Osteocyte (in vitro differentiated cells): ENCODE data around the gene TRPM3. TPM values are rescaled to one million over a fixed set of nuclear protein-coding genes. Genes with fewer than 3 reads are reported as not detected.

Experiments used
- DNase-seq: peaks from one replicate; pipeline ENCODE4 v3.0.0; 2021; ENCODE audit warnings: mixed read lengths; ENCODE audit not compliant: unreplicated experiment; ENCODE audit errors: extremely low spot score
- H3K27ac Mint-ChIP-seq: one replicate; pipeline ENCODE4 v1.8.0; 2021; ENCODE audit warnings: mild to moderate bottlenecking, mixed read lengths; ENCODE audit not compliant: unreplicated experiment
- H3K27me3 Mint-ChIP-seq: one replicate; pipeline ENCODE4 v1.8.0; 2021; ENCODE audit warnings: mixed read lengths; ENCODE audit not compliant: unreplicated experiment
- H3K36me3 Mint-ChIP-seq: one replicate; pipeline ENCODE4 v1.8.0; 2021; ENCODE audit warnings: mixed read lengths; ENCODE audit not compliant: unreplicated experiment
- H3K4me1 Mint-ChIP-seq: one replicate; pipeline ENCODE4 v1.8.0; 2021; ENCODE audit warnings: mixed read lengths; ENCODE audit not compliant: unreplicated experiment
- H3K4me3 Mint-ChIP-seq: one replicate; pipeline ENCODE4 v1.8.0; 2021; ENCODE audit warnings: mild to moderate bottlenecking, moderate library complexity, mixed read lengths; ENCODE audit not compliant: unreplicated experiment
- H3K9me3 Mint-ChIP-seq: one replicate; pipeline ENCODE4 v1.8.0; 2021; ENCODE audit warnings: mixed read lengths; ENCODE audit not compliant: unreplicated experiment
- total RNA-seq: library from RNA; stranded (reverse); gene quantifications from 2 replicates; pipeline ENCODE4 v1.2.1, GENCODE V29; 2021
- TF ChIP-seq, protein P1 (sequence below): fragments of 200-600 bp; sonication (generic); IDR thresholded peaks from 2 replicates; pipeline ENCODE4 v1.5.0; 2021; ENCODE audit warnings: antibody characterized with exemption, mild to moderate bottlenecking, moderate library complexity

Gene TRPM3
- total RNA-seq, 1 donor from 2014 or later = 0.05 TPM

DNA sequence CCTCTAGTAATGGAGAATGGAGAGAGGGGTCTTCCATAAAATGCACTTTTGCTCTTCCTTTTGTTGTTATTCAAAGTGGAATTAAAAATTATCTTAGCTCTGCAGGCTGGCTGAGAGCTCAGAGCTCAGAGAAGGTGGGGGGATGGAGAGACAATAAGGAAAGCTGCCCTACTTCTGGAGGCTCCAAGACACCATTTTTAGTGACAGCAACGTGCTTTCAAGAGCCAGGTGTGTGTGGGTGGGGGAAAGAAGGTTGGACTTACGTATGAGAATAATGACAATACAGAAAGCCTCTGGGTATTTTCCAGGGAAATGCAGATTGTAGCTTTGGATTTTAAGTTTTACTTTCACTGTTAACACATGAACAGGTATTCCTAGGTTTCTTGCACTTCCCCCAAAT is 173.9 kb downstream of the TRPM3 start:
- TF ChIP-seq, protein P1, sequence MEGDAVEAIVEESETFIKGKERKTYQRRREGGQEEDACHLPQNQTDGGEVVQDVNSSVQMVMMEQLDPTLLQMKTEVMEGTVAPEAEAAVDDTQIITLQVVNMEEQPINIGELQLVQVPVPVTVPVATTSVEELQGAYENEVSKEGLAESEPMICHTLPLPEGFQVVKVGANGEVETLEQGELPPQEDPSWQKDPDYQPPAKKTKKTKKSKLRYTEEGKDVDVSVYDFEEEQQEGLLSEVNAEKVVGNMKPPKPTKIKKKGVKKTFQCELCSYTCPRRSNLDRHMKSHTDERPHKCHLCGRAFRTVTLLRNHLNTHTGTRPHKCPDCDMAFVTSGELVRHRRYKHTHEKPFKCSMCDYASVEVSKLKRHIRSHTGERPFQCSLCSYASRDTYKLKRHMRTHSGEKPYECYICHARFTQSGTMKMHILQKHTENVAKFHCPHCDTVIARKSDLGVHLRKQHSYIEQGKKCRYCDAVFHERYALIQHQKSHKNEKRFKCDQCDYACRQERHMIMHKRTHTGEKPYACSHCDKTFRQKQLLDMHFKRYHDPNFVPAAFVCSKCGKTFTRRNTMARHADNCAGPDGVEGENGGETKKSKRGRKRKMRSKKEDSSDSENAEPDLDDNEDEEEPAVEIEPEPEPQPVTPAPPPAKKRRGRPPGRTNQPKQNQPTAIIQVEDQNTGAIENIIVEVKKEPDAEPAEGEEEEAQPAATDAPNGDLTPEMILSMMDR = no peak
- no peak for DNase-seq
- H3K4me3 Mint-ChIP-seq = no peak overlapping the region
- no peaks in the 10 kb centered on the region for H3K9me3 Mint-ChIP-seq
- no peaks in the 10 kb centered on the region for H3K27me3 Mint-ChIP-seq
- no peak overlapping the region for H3K27ac Mint-ChIP-seq
- H3K36me3 Mint-ChIP-seq = no peaks in the 10 kb centered on the region
- peaks cover 9% of the 10 kb centered on the region for H3K4me1 Mint-ChIP-seq

GRCh38 chr9:70947086-70947485 is 174.3 kb downstream of the TRPM3 start:
- Mint-ChIP-seq H3K27ac (no peak overlapping the region), H3K27me3 (peaks cover 1% of the 10 kb centered on the region), H3K4me1 (peaks cover 5% of the 10 kb centered on the region), H3K4me3 (no peak overlapping the region), H3K9me3 (no peaks in the 10 kb centered on the region), H3K36me3 (no peaks in the 10 kb centered on the region)
- TF ChIP-seq, protein P1 = no peak
- DNase-seq = no peak

GRCh38 chr9:70945301-70945700 is 176.1 kb downstream of the TRPM3 start:
- peaks cover 8% of the 10 kb centered on the region for H3K27me3 Mint-ChIP-seq
- no peak overlapping the region for H3K4me3 Mint-ChIP-seq
- no peak overlapping the region for H3K27ac Mint-ChIP-seq
- no peaks in the 10 kb centered on the region for H3K9me3 Mint-ChIP-seq
- no peak for DNase-seq
- peaks cover 5% of the 10 kb centered on the region for H3K4me1 Mint-ChIP-seq
- TF ChIP-seq, protein P1 = no peak
- no peaks in the 10 kb centered on the region for H3K36me3 Mint-ChIP-seq

- no peaks in the 10 kb centered on the region for H3K4me1 Mint-ChIP-seq
- no peak overlapping the region for H3K4me3 Mint-ChIP-seq
- TF ChIP-seq, protein P1 = no peak
- H3K27me3 Mint-ChIP-seq = peaks cover 15% of the 10 kb centered on the region
- H3K27ac Mint-ChIP-seq = no peak overlapping the region
- no peaks in the 10 kb centered on the region for H3K9me3 Mint-ChIP-seq
- no peaks in the 10 kb centered on the region for H3K36me3 Mint-ChIP-seq
- DNase-seq = no peak
Measured at GRCh38 chr9:70941191-70941590, 180.2 kb downstream of the TRPM3 start.

DNA sequence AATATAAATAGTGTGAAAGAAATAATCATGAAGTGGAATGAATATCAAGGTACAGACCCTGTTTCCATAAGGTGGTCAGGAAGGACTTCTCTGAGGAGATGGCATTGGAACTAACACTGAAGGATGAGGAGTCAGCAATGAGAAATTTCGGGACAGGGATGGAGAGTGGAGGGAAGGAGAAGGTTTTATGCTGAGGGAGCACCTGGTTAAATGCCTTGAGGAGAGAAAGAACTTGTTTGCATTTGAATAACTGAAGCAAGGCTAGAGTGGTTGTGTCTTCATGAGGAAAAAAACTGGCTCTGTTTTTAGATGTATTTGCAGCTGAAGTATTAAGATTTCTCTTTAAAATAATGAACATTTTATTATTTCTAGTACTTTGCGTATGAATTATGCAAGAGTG is 180.8 kb downstream of the TRPM3 start:
- Mint-ChIP-seq H3K27me3 (peaks cover 15% of the 10 kb centered on the region), H3K4me1 (no peaks in the 10 kb centered on the region), H3K27ac (no peak overlapping the region), H3K9me3 (no peaks in the 10 kb centered on the region), H3K4me3 (no peak overlapping the region), H3K36me3 (no peaks in the 10 kb centered on the region)
- DNase-seq = no peak
- TF ChIP-seq, protein P1 = no peak
